ENCODE data around the gene PPT1.

DNA sequence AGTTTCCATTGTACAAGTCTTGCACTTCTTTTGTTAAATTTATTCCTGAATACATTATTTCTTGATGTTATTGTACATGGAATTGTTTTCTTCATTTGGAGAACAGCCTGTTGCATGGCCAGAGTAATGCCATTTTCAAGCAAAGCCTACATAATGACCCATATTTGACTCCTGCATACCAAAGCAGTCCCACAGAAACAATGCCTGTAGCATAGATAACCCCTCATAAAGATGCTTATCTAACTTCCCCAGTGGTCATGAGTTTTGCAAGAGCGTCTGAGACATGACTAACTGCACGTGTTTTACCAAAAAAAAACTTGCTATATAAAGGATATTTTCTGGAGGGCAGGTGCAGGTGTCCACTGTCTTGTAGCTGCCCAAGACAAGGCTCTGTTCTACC lies 33.8 kb upstream of the PPT1 start:
- TF ChIP-seq MAFK (IDR thresholded peaks at IDR 0.05; ENCODE audit: partially characterized antibody) = no peak
- no peak for TF ChIP-seq RCOR1 (IDR thresholded peaks at IDR 0.05; ENCODE audit: low read depth, low read length)
- TF ChIP-seq RNF2 (IDR thresholded peaks at IDR 0.05; ENCODE audit: borderline replicate concordance, low read depth) = no peak
- TF ChIP-seq, protein P1, sequence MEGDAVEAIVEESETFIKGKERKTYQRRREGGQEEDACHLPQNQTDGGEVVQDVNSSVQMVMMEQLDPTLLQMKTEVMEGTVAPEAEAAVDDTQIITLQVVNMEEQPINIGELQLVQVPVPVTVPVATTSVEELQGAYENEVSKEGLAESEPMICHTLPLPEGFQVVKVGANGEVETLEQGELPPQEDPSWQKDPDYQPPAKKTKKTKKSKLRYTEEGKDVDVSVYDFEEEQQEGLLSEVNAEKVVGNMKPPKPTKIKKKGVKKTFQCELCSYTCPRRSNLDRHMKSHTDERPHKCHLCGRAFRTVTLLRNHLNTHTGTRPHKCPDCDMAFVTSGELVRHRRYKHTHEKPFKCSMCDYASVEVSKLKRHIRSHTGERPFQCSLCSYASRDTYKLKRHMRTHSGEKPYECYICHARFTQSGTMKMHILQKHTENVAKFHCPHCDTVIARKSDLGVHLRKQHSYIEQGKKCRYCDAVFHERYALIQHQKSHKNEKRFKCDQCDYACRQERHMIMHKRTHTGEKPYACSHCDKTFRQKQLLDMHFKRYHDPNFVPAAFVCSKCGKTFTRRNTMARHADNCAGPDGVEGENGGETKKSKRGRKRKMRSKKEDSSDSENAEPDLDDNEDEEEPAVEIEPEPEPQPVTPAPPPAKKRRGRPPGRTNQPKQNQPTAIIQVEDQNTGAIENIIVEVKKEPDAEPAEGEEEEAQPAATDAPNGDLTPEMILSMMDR (IDR thresholded peaks at IDR 0.05) = no peak
- TF ChIP-seq ZFP36 (IDR thresholded peaks at IDR 0.05; ENCODE audit: borderline replicate concordance, partially characterized antibody) = no peak
- no peak for TF ChIP-seq MYC (IDR thresholded peaks at IDR 0.05; ENCODE audit: borderline replicate concordance, low read length)
- TF ChIP-seq POLR2A (IDR thresholded peaks at IDR 0.05; ENCODE audit: low read length) = no peak
- no peak for TF ChIP-seq ZC3H11A (IDR thresholded peaks at IDR 0.05)
- no peak for TF ChIP-seq PHF8 (IDR thresholded peaks at IDR 0.05; ENCODE audit: borderline replicate concordance, low read depth)

Measured in A549 (cell line).